Neural cell (in vitro differentiated cells): ENCODE measurements around the gene ENOX1.

Source experiments
- CTCF ChIP-seq: fragments of 450-650 bp; IDR thresholded peaks from 2 replicates; pipeline ENCODE4 v1.5.1; 2014; ENCODE audit warnings: antibody characterized with exemption, mild to moderate bottlenecking, moderate library complexity; ENCODE audit not compliant: poor library complexity, severe bottlenecking
- EP300 ChIP-seq: fragments of 450-650 bp; conservative IDR thresholded peaks from 2 replicates; pipeline ENCODE4 v1.6.1; 2014; ENCODE audit warnings: antibody characterized with exemption, mild to moderate bottlenecking, moderate library complexity; ENCODE audit not compliant: poor library complexity, severe bottlenecking
- EZH2 ChIP-seq: fragments of 200-600, 300-800 bp; shearing (Covaris generic), sonication (generic); IDR thresholded peaks from 2 replicates; pipeline ENCODE4 v1.6.1; 2014; ENCODE audit warnings: antibody characterized with exemption, low read length, borderline replicate concordance, mild to moderate bottlenecking; ENCODE audit not compliant: insufficient read depth, poor library complexity, severe bottlenecking
- MXI1 ChIP-seq: fragments of 450-650 bp; conservative IDR thresholded peaks from 2 replicates; pipeline ENCODE4 v1.6.1; 2014; ENCODE audit warnings: antibody characterized with exemption, mild to moderate bottlenecking; ENCODE audit not compliant: poor library complexity, severe bottlenecking
- POLR2AphosphoS5 ChIP-seq: IDR thresholded peaks from 2 replicates; pipeline ENCODE4 v1.6.1; 2012
- RAD21 ChIP-seq: fragments of 450-650 bp; conservative IDR thresholded peaks from 2 replicates; pipeline ENCODE4 v1.6.1; 2014; ENCODE audit warnings: antibody characterized with exemption, mild to moderate bottlenecking, moderate library complexity
- REST ChIP-seq: IDR thresholded peaks from 2 replicates; pipeline ENCODE4 v1.6.1; 2012; ENCODE audit warnings: borderline replicate concordance
- SMC3 ChIP-seq: fragments of 450-650 bp; conservative IDR thresholded peaks from 2 replicates; pipeline ENCODE4 v1.6.1; 2014; ENCODE audit warnings: antibody characterized with exemption, mild to moderate bottlenecking, moderate library complexity; ENCODE audit not compliant: poor library complexity
- TAF1 ChIP-seq: IDR thresholded peaks from 2 replicates; pipeline ENCODE4 v1.6.1; 2012; ENCODE audit warnings: low read depth

DNA sequence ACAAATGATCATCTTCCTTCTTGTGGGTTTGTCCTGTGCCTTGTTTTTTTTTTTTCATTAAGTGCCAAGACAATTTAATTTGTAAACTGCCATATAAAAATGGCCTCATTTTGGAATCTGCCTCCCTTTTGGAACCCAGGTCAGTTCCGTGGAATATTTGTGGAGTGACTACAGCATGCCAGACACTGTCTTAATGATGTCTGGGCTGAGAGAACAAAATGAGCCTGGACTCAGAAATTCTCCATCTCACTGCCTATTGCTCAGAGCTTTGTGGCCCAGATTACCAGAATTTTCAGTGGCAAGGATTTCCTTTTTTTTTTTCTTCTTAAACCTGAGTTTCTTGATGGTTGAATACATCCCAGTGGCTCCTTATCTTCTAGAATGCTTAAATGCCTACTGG is 340.6 kb downstream of the ENOX1 start:
- TF ChIP-seq TAF1 (no peak), CTCF (no peak), EZH2 (no peak), SMC3 (no peak), REST (no peak), POLR2AphosphoS5 (no peak), RAD21 (no peak), MXI1 (no peak), EP300 (no peak)
